NCI-H146 treated with DMSO at 0.1 percent for 48 hours (cell line): Measurements from ENCODE around the gene ST8SIA3.
"Not testable (repeated sequence)": the region's sequence is repeated elsewhere in the genome, so short reads cannot be mapped to it uniquely, and the experiment has no call there.

Source experiments
- DNase-seq: peaks from one replicate; lab custom pipeline; 2025; ENCODE audit not compliant: unreplicated experiment; lab: John Stamatoyannopoulos, UW

Gene ST8SIA3

GRCh38 chr18:57362714-57363113 lies 10.4 kb downstream of the ST8SIA3 start:
- DNase-seq: no peak

DNA sequence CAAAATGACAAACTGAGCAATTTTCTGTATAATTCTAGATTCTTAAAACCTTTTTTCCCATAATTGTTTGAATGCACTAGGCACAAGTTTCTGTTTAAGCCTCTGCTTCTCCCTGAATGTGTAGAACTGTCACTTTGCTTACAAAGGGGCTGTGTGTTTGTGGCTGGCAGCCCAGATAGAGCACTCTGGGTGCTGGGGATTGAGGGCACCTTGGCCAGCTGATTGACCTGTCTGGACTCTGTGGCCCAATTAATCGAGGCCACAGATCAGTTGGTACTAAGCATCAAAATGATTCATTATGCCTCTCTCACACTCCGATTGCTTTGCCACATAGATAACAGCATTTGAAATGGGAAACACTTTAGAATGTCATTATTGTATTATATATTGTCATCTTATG lies 12.1 kb downstream of the ST8SIA3 start:
- DNase-seq: no peak

- no peak for DNase-seq
Observed at GRCh38 chr18:57366528-57367081, 14.2 kb downstream of the ST8SIA3 start.

- DNase-seq: no peak
Observed at GRCh38 chr18:57372444-57372843, 20.1 kb downstream of the ST8SIA3 start.

DNA sequence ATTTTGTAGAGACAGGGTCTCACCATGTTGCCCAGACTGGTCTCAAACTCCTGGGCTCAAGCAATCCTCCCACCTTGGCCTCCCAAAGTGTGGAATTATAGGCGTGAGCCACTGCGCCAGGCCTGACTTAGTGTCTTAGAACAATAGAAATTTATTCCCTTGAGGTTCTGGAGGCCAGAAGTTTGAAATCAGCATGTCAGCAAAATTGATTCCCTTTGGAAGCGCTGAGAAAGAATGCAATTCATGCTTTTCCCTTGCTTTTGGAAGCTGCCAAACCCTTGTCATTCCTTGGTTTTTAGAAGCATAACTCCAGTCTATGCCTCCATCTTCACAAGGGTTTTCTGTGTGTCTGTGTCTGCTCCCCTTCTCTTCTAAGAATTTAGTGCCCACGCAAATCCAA lies 20.7 kb downstream of the ST8SIA3 start:
- DNase-seq: no peak

DNA sequence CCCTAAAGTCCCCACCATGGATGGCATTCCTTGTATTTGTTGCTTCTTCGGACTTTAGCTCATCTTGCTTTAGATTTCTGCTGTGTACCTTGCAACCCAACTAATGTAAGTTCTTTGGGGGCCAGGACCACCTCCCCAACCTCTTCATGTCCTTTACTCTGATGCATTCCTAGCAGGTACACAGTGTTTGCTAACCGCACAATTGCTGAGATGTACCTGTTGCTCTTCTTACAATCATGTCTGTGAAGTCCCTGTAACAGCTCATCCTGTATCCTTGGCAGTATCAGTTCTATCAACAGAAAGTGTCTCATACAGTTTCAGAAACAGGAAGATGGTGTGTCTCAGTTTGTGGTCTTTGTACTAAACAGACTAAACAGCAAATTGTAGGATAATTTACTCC lies 24.1 kb downstream of the ST8SIA3 start:
- no peak for DNase-seq

DNA sequence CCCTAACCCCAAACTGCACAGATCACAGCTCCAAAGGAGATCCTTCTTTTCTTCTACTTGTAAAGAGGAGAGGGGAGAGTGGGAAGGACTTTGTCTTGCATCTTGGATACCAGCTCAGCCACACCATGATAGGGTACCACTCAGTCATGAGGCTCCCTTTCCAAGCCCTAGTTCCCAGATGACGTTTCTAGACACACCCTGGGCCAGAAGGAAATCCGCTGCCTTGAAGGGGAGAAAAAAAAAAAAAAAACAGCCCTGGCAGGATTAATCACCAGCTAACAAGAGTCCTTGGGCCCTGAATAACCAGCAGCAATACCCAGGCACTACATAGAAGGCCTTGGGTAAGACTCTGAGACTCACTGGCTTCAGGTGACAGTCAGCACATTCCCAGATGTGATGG lies 36.9 kb downstream of the ST8SIA3 start:
- DNase-seq: no peak

- no peak for DNase-seq
Observed at GRCh38 chr18:57390044-57390443, 37.7 kb downstream of the ST8SIA3 start.

- not testable (repeated sequence) for DNase-seq
Observed at GRCh38 chr18:57394749-57395148, 42.4 kb downstream of the ST8SIA3 start.

DNA sequence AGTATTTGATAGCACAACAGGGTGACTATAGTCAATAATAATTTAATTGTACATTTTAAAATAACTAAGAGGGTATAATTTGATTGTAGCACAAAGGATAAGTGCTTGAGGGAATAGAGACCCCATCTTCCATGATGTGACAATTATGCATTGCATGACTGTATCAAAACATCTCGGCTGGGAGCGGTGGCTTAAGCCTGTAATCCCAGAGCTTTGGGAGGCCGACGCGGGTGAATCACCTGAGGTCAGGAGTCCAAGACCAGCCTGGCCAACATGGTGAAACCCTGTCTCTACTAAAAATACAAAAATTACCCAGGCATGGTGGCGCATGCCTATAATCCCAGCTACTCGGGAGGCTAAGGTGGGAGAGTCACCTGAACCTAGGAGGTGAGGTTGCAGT lies 44.5 kb downstream of the ST8SIA3 start:
- DNase-seq: not testable (repeated sequence)

DNA sequence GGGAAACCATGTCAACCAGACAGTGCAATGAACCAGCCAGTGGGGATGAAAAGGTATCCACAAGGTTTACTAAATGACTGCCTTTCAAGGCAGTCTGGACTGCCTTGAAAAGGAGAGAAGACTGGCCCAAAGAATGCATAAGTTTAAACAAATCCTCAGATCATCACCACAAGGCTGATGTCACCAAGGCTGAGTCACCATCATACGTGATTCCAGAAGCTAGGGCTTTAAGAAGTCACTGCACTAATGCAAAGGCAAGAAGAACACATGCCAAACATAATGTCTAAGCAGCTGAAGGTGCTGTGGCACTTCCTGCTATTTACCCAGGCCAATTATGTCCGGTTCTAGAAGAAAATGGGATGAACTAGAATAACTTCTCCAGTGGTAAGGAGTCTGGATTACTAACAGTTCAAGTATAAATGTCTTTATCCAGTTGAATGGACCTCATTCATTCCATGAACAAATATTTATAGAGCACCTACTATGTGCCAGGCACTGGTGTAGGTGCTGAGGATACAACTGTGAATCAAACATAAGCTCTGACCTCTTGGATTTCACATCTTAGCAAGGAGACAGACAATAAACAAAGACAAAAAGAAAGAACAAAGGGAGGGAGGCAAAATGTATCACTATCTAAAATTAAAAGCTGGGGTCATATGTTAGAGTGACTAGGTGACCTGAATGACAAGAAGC lies 45.2 kb downstream of the ST8SIA3 start:
- DNase-seq: no peak

GRCh38 chr18:57404345-57404744 lies 52.0 kb downstream of the ST8SIA3 start:
- no peak for DNase-seq

- no peak for DNase-seq
Observed at GRCh38 chr18:57409650-57410049, 57.3 kb downstream of the ST8SIA3 start.

- no peak for DNase-seq
Observed at GRCh38 chr18:57410749-57411148, 58.4 kb downstream of the ST8SIA3 start.

- DNase-seq: no peak
Observed at GRCh38 chr18:57416542-57416941, 64.2 kb downstream of the ST8SIA3 start.
